Heart left ventricle (tissue), 13 donors: ENCODE results near the gene DENND1B.

Experiments used
- POLR2A ChIP-seq, 2 donors: fragments of 450-650 bp; IDR thresholded peaks; one replicate each; pipeline ENCODE4 v1.6.1; 2017; ENCODE audit warnings: antibody characterized with exemption in 2 of 2, mild to moderate bottlenecking in 2 of 2, moderate library complexity in 2 of 2
- TF ChIP-seq, protein P1 (sequence below), 12 donors: fragments of 200-600 bp; sonication (generic) in 4 of 12; IDR thresholded peaks; one replicate each; pipeline versions ENCODE4 v1.5.0 to v1.8.0; 2018 to 2022; ENCODE audit warnings: antibody characterized with exemption in 12 of 12, mild to moderate bottlenecking in 5 of 12
- donor health status: ischemic (EF 13 %, LVEDD 7.1; RV severe dilation, severe dysfunction).
- donor health status: DM: no; HTN: yes; CAD: no.
- donor health status: DM: no; HTN: no; CAD: no.
- donor health status: ischemic (EF 25% LVEDD 6.9; RV normal size, moderate dysfunction).
- donor health status: ischemic (EF 25% LVEDD 5.7; RV mildly dilated, moderate dysfunction).
- donor health status: ischemic (EF 35%, LVEDD 5.7; RV mildly dilated, moderate dysfunction).
- donor health status: nonischemic (EF 11% LVEDD 7.7; RV severe dilation, severe dysfunction).
- donor health status: DM: yes; HTN: yes; CAD: no.
- donor health status: PGD.
- donor health status: ischemic (EF 29% LVEDD 5.4; RV normal size, mild dysfunction).
- donor health status: nonischemic (EF 23%, LVEDD 6.1; RV moderate dilation, normal function).

DNA sequence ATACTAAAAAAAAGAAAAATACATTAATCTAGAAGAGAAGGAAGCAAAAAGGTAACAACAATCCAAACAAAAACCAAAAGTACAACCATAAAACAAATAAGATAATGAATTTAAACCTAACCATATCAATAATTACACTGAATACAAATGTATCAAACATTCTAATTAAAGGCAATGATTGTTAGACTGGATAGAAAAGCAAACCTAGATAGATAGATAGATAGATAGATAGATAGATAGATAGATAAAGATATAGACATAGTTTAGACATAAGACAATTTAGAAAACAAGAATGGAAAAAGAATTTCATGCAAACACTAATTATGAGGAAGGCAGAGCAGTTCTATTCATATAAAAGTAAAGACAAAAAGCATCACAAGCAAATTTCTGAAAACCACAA lies 24.9 kb downstream of the DENND1B start:
- no peak for TF ChIP-seq POLR2A (IDR thresholded peaks at IDR 0.05)
- TF ChIP-seq, protein P1, sequence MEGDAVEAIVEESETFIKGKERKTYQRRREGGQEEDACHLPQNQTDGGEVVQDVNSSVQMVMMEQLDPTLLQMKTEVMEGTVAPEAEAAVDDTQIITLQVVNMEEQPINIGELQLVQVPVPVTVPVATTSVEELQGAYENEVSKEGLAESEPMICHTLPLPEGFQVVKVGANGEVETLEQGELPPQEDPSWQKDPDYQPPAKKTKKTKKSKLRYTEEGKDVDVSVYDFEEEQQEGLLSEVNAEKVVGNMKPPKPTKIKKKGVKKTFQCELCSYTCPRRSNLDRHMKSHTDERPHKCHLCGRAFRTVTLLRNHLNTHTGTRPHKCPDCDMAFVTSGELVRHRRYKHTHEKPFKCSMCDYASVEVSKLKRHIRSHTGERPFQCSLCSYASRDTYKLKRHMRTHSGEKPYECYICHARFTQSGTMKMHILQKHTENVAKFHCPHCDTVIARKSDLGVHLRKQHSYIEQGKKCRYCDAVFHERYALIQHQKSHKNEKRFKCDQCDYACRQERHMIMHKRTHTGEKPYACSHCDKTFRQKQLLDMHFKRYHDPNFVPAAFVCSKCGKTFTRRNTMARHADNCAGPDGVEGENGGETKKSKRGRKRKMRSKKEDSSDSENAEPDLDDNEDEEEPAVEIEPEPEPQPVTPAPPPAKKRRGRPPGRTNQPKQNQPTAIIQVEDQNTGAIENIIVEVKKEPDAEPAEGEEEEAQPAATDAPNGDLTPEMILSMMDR (IDR thresholded peaks at IDR 0.05), result no peak
